Measurements from ENCODE around the gene TGM2. TPM values are rescaled to one million over a fixed set of nuclear protein-coding genes. Genes with fewer than 3 reads are reported as not detected.

Gene TGM2
- polyA plus RNA-seq, 1 donor from 2014 or later: not detected

- Histone ChIP-seq H3K9me3 (ENCODE audit: low read length) (no peaks in the 10 kb centered on the region), H3K4me3 (ENCODE audit: low read length) (no peak overlapping the region), H3K79me2 (replicated peaks; ENCODE audit: insufficient read depth, low read length) (no peaks in the 10 kb centered on the region), H3K4me2 (ENCODE audit: low read length) (no peak overlapping the region), H4K20me1 (ENCODE audit: insufficient read depth) (no peaks in the 10 kb centered on the region), H3K9ac (ENCODE audit: low read length) (no peak overlapping the region), H2AFZ (ENCODE audit: low read depth, low read length) (no peak overlapping the region), H3K27me3 (ENCODE audit: insufficient read depth, low read depth, low read length) (no peaks in the 10 kb centered on the region), H3K27ac (ENCODE audit: low read length) (no peak overlapping the region), H3K9me2 (ENCODE audit: insufficient read depth, low read length) (no peaks in the 10 kb centered on the region), H3K36me3 (ENCODE audit: insufficient read depth, low read length) (no peaks in the 10 kb centered on the region), H3F3A (ENCODE audit: insufficient read depth, low read length, poor library complexity, severe bottlenecking) (no peaks in the 10 kb centered on the region)
- TF ChIP-seq RAD21 (conservative IDR thresholded peaks at IDR 0.05) (no peak), EP300 (conservative IDR thresholded peaks at IDR 0.05; ENCODE audit: poor library complexity, severe bottlenecking) (no peak), POLR2AphosphoS5 (IDR thresholded peaks at IDR 0.05) (no peak), REST (IDR thresholded peaks at IDR 0.05; ENCODE audit: borderline replicate concordance) (no peak), MXI1 (conservative IDR thresholded peaks at IDR 0.05; ENCODE audit: poor library complexity, severe bottlenecking) (no peak), EZH2 (IDR thresholded peaks at IDR 0.05; ENCODE audit: borderline replicate concordance, insufficient read depth, low read length, poor library complexity, severe bottlenecking) (no peak), CTCF (IDR thresholded peaks at IDR 0.05; ENCODE audit: poor library complexity, severe bottlenecking) (no peak), TAF1 (IDR thresholded peaks at IDR 0.05; ENCODE audit: low read depth) (no peak), SMC3 (conservative IDR thresholded peaks at IDR 0.05; ENCODE audit: poor library complexity) (no peak)
Measured at GRCh38 chr20:38144598-38144973, 20.5 kb downstream of the TGM2 start.

- Histone ChIP-seq H3K4me3 (ENCODE audit: low read length) (no peak overlapping the region), H3K9ac (ENCODE audit: low read length) (no peak overlapping the region), H3K4me2 (ENCODE audit: low read length) (no peak overlapping the region), H3F3A (ENCODE audit: insufficient read depth, low read length, poor library complexity, severe bottlenecking) (no peaks in the 10 kb centered on the region), H3K27ac (ENCODE audit: low read length) (no peak overlapping the region), H2AFZ (ENCODE audit: low read depth, low read length) (no peak overlapping the region), H3K9me3 (ENCODE audit: low read length) (no peaks in the 10 kb centered on the region), H3K9me2 (ENCODE audit: insufficient read depth, low read length) (no peaks in the 10 kb centered on the region), H3K36me3 (ENCODE audit: insufficient read depth, low read length) (no peaks in the 10 kb centered on the region), H3K27me3 (ENCODE audit: insufficient read depth, low read depth, low read length) (no peaks in the 10 kb centered on the region), H3K79me2 (replicated peaks; ENCODE audit: insufficient read depth, low read length) (no peaks in the 10 kb centered on the region), H4K20me1 (ENCODE audit: insufficient read depth) (no peaks in the 10 kb centered on the region)
- TF ChIP-seq CTCF (IDR thresholded peaks at IDR 0.05; ENCODE audit: poor library complexity, severe bottlenecking): no peak
- TF ChIP-seq EZH2 (IDR thresholded peaks at IDR 0.05; ENCODE audit: borderline replicate concordance, insufficient read depth, low read length, poor library complexity, severe bottlenecking): no peak
- TF ChIP-seq EP300 (conservative IDR thresholded peaks at IDR 0.05; ENCODE audit: poor library complexity, severe bottlenecking): no peak
- TF ChIP-seq POLR2AphosphoS5 (IDR thresholded peaks at IDR 0.05): no peak
- no peak for TF ChIP-seq REST (IDR thresholded peaks at IDR 0.05; ENCODE audit: borderline replicate concordance)
- no peak for TF ChIP-seq TAF1 (IDR thresholded peaks at IDR 0.05; ENCODE audit: low read depth)
- no peak for TF ChIP-seq RAD21 (conservative IDR thresholded peaks at IDR 0.05)
- TF ChIP-seq SMC3 (conservative IDR thresholded peaks at IDR 0.05; ENCODE audit: poor library complexity): no peak
- TF ChIP-seq MXI1 (conservative IDR thresholded peaks at IDR 0.05; ENCODE audit: poor library complexity, severe bottlenecking): no peak
Measured at GRCh38 chr20:38143646-38144554, 21.2 kb downstream of the TGM2 start.

Data from neural cell (in vitro differentiated cells).